IMR-90 (cell line): ENCODE measurements around the gene OR2A25. TPM values are rescaled to one million over a fixed set of nuclear protein-coding genes. Genes with fewer than 3 reads are reported as not detected.

ENCODE experiments used
- ATAC-seq: fragments of 200-7000 bp; cut with Tn5 transposase; 2 replicates; pipeline ENCODE4 v1.9.1; 2020; ENCODE audit warnings: low read depth, mild to moderate bottlenecking, moderate library complexity
- BruUV-seq: library from RNA; stranded (reverse); fragments of 400-500 nt; replicated peaks from 2 replicates; lab custom pipeline; 2021; lab: Mats Ljungman, UMichigan
- CTCF ChIA-PET: fragments of 300-600 bp; formaldehyde crosslinking; extraction: SDS; loops from one replicate; lab custom pipeline; 2021; ENCODE audit warnings: antibody characterized with exemption; lab: Yijun Ruan, JAX
- POLR2A ChIA-PET: fragments of 300-600 bp; sonication (Branson Sonifier 250); formaldehyde crosslinking; loops from one replicate; lab custom pipeline; 2022; ENCODE audit warnings: antibody characterized with exemption; ENCODE audit not compliant: unreplicated experiment; lab: Charles Lee
- DNase-seq: peaks from one replicate; pipeline ENCODE4 v3.0.0; 2013
- H2AFZ ChIP-seq: replicated peaks from 2 replicates; pipeline ENCODE3; 2013; ENCODE audit warnings: low read length, mild to moderate bottlenecking; ENCODE audit not compliant: poor library complexity
- H2AK5ac ChIP-seq: 2 replicates; pipeline ENCODE4 v1.6.1; 2013; ENCODE audit warnings: low read depth, low read length, inconsistent platforms
- H2AK9ac ChIP-seq: replicated peaks from 2 replicates; pipeline ENCODE3; 2013; ENCODE audit warnings: mild to moderate bottlenecking, low read depth, low read length, moderate library complexity; ENCODE audit not compliant: poor library complexity
- H2BK120ac ChIP-seq: 2 replicates; pipeline ENCODE4 v1.6.1; 2013; ENCODE audit warnings: low read depth, low read length, inconsistent platforms
- H2BK15ac ChIP-seq: 3 replicates; pipeline ENCODE4 v1.6.1; 2013; ENCODE audit warnings: low read depth, low read length, inconsistent platforms
- H2BK20ac ChIP-seq: 2 replicates; pipeline ENCODE4 v1.6.1; 2013; ENCODE audit warnings: low read depth, mild to moderate bottlenecking, inconsistent platforms, low read length, moderate library complexity
- H2BK5ac ChIP-seq: 2 replicates; pipeline ENCODE4 v1.6.1; 2013; ENCODE audit warnings: mild to moderate bottlenecking, low read depth, low read length, inconsistent platforms; ENCODE audit not compliant: poor library complexity, severe bottlenecking
- H3K14ac ChIP-seq: replicated peaks from 2 replicates; pipeline ENCODE4 v1.6.1; 2013; ENCODE audit warnings: low read depth, low read length, inconsistent platforms
- H3K18ac ChIP-seq: 2 replicates; pipeline ENCODE4 v1.6.1; 2013; ENCODE audit warnings: low read depth, low read length, control low read depth
- H3K23ac ChIP-seq: 2 replicates; pipeline ENCODE4 v1.6.1; 2013; ENCODE audit warnings: low read depth, low read length, inconsistent platforms
- H3K27ac ChIP-seq: 2 replicates; pipeline ENCODE4 v1.5.1; 2013; ENCODE audit warnings: mild to moderate bottlenecking, control low read depth, low read length; ENCODE audit not compliant: insufficient read depth
- H3K27me3 ChIP-seq: 2 replicates; pipeline ENCODE4 v1.6.1; 2013; ENCODE audit warnings: low read length; ENCODE audit not compliant: control insufficient read depth, insufficient read depth
- H3K36me3 ChIP-seq: 2 replicates; pipeline ENCODE4 v1.6.1; 2013; ENCODE audit warnings: low read length, mixed read lengths; ENCODE audit not compliant: control insufficient read depth, insufficient read depth
- H3K4ac ChIP-seq: 2 replicates; pipeline ENCODE4 v1.6.1; 2013; ENCODE audit warnings: low read depth, low read length, inconsistent platforms
- H3K4me1 ChIP-seq: 2 replicates; pipeline ENCODE4 v1.6.1; 2013; ENCODE audit warnings: low read length, mixed read lengths; ENCODE audit not compliant: control insufficient read depth, insufficient read depth
- H3K4me2 ChIP-seq: 2 replicates; pipeline ENCODE4 v1.6.1; 2013; ENCODE audit warnings: low read depth, mild to moderate bottlenecking, control low read depth, low read length, moderate library complexity
- H3K4me3 ChIP-seq: 2 replicates; pipeline ENCODE4 v1.5.1; 2013; ENCODE audit warnings: low read depth, mild to moderate bottlenecking, control low read depth, low read length, moderate library complexity; ENCODE audit not compliant: insufficient read depth
- H3K56ac ChIP-seq: 2 replicates; pipeline ENCODE4 v1.6.1; 2013; ENCODE audit warnings: low read length, inconsistent platforms; ENCODE audit not compliant: insufficient read depth; ENCODE audit errors: extremely low read depth
- H3K79me1 ChIP-seq, 2 experiments: 2 replicates each; pipeline ENCODE4 v1.6.1; 2013; ENCODE audit warnings: low read length in 2 of 2, inconsistent platforms in 1 of 2, low read depth in 1 of 2
- H3K9ac ChIP-seq: 2 replicates; pipeline ENCODE4 v1.6.1; 2013; ENCODE audit warnings: low read depth, low read length, control low read depth
- H3K9me1 ChIP-seq: 2 replicates; pipeline ENCODE4 v1.6.1; 2013; ENCODE audit warnings: low read length, inconsistent platforms; ENCODE audit not compliant: insufficient read depth
- H3K9me3 ChIP-seq: 2 replicates; pipeline ENCODE4 v1.6.1; 2013; ENCODE audit warnings: low read length; ENCODE audit not compliant: control insufficient read depth, insufficient read depth
- H4K20me1 ChIP-seq: 2 replicates; pipeline ENCODE4 v1.6.1; 2013; ENCODE audit warnings: low read length, inconsistent platforms; ENCODE audit not compliant: insufficient read depth
- H4K5ac ChIP-seq: 2 replicates; pipeline ENCODE4 v1.6.1; 2013; ENCODE audit warnings: mild to moderate bottlenecking, low read depth, low read length, control low read depth
- H4K8ac ChIP-seq, 2 experiments: 2 replicates each; pipeline ENCODE4 v1.6.1; 2013; ENCODE audit warnings: low read depth in 2 of 2, low read length in 2 of 2, control low read depth in 1 of 2, inconsistent platforms in 1 of 2
- H4K91ac ChIP-seq: 2 replicates; pipeline ENCODE4 v1.6.1; 2013; ENCODE audit warnings: low read depth, low read length, inconsistent platforms; ENCODE audit not compliant: insufficient read depth
- BHLHE40 ChIP-seq: fragments of 150-350 bp; IDR thresholded peaks from 2 replicates; pipeline ENCODE4 v1.6.1; 2016; ENCODE audit warnings: mild to moderate bottlenecking, low read depth, low read length
- CEBPB ChIP-seq: IDR thresholded peaks from 2 replicates; pipeline ENCODE4 v1.6.1; 2012; ENCODE audit warnings: low read depth, low read length, improper control_type of control experiment
- CHD1 ChIP-seq: IDR thresholded peaks from 2 replicates; pipeline ENCODE4 v1.6.1; 2012; ENCODE audit warnings: low read depth, low read length, improper control_type of control experiment
- CTCF ChIP-seq: conservative IDR thresholded peaks from 2 replicates; pipeline ENCODE4 v1.5.1; 2012; ENCODE audit warnings: mild to moderate bottlenecking, low read depth, low read length, improper control_type of control experiment
- ELK1 ChIP-seq: fragments of 150-350 bp; IDR thresholded peaks from 2 replicates; pipeline ENCODE4 v1.6.1; 2016; ENCODE audit warnings: low read depth, mild to moderate bottlenecking, low read length, moderate library complexity, borderline replicate concordance
- FOS ChIP-seq: fragments of 150-350 bp; IDR thresholded peaks from 2 replicates; pipeline ENCODE4 v1.6.1; 2016; ENCODE audit warnings: low read depth, low read length
- MAFK ChIP-seq: IDR thresholded peaks from 2 replicates; pipeline ENCODE4 v1.6.1; 2012; ENCODE audit warnings: low read depth, low read length, improper control_type of control experiment
- MAZ ChIP-seq: IDR thresholded peaks from 2 replicates; pipeline ENCODE4 v1.6.1; 2012; ENCODE audit warnings: low read depth, mild to moderate bottlenecking, low read length, improper control_type of control experiment, moderate library complexity, borderline replicate concordance
- MXI1 ChIP-seq: IDR thresholded peaks from 2 replicates; pipeline ENCODE4 v1.6.1; 2012; ENCODE audit warnings: low read depth, mild to moderate bottlenecking, low read length, moderate library complexity, borderline replicate concordance
- NFE2L2 ChIP-seq: fragments of 150-350 bp; IDR thresholded peaks from 2 replicates; pipeline ENCODE4 v1.6.1; 2016; ENCODE audit warnings: low read depth, mild to moderate bottlenecking, low read length
- POLR2A ChIP-seq: IDR thresholded peaks from 2 replicates; pipeline ENCODE4 v1.6.1; 2012; ENCODE audit warnings: mild to moderate bottlenecking, low read depth, low read length
- RAD21 ChIP-seq: IDR thresholded peaks from 2 replicates; pipeline ENCODE4 v1.6.1; 2012; ENCODE audit warnings: low read length, improper control_type of control experiment
- RCOR1 ChIP-seq: IDR thresholded peaks from 2 replicates; pipeline ENCODE4 v1.6.1; 2012; ENCODE audit warnings: mild to moderate bottlenecking, low read length, improper control_type of control experiment; ENCODE audit not compliant: insufficient replicate concordance
- RFX5 ChIP-seq: IDR thresholded peaks from 2 replicates; pipeline ENCODE4 v1.8.0; 2012; ENCODE audit warnings: low read depth, mild to moderate bottlenecking, low read length, moderate library complexity
- SMC3 ChIP-seq: fragments of 150-350 bp; IDR thresholded peaks from 2 replicates; pipeline ENCODE4 v1.6.1; 2016; ENCODE audit warnings: low read depth, mild to moderate bottlenecking, antibody characterized with exemption, low read length, moderate library complexity
- USF2 ChIP-seq: fragments of 150-350 bp; IDR thresholded peaks from 2 replicates; pipeline ENCODE4 v1.6.1; 2017; ENCODE audit warnings: mild to moderate bottlenecking, antibody characterized with exemption, low read length, low read depth
- WGBS, 2 experiments: methylation state at CpG; one replicate each; pipeline versions ENCODE4 v1.1.5 to v1.1.7; 2013; ENCODE audit warnings: missing lambda C conversion rate in 2 of 2; ENCODE audit not compliant: insufficient read length in 1 of 2; ENCODE audit errors: extremely low coverage in 2 of 2; 5-methylcytosine and 5-hydroxymethylcytosine counted together
- dilution Hi-C: fragments of 300-500 bp; cut with HindIII; formaldehyde crosslinking; loops from one replicate; pipeline ENCODE4 v1.14.3; 2018; ENCODE audit warnings: low sequenced_read_pairs; ENCODE audit not compliant: unreplicated experiment
- in situ Hi-C: fragments of 300-500 bp; cut with MboI; formaldehyde crosslinking; loops from 3 replicates; pipeline ENCODE4 v1.14.3; 2019; ENCODE audit warnings: low sequenced_read_pairs, inconsistent platforms, mixed read lengths
- intact Hi-C: fragments of 100-400 bp; cut with micrococcal nuclease; formaldehyde crosslinking; loops from 2 replicates; pipeline ENCODE4 v1.10.0; 2022
- polyA plus RNA-seq, 3 experiments: library from polyadenylated mRNA; depleted of rRNA; stranded (reverse); fragments of >200 nt; gene quantifications; 2 replicates each; pipeline ENCODE4 v1.2.3, GENCODE V29; 2012; ENCODE audit warnings: low replicate concordance in 1 of 3
- total RNA-seq: library from RNA; depleted of rRNA; stranded (reverse); fragments of >200 nt; gene quantifications from 2 replicates; pipeline ENCODE4 v1.2.3, GENCODE V29; 2012

OR2A25 gene
- total and polyA plus RNA-seq, 2 of the 4 experiments (the other 2 are of a cell fraction): not detected

- in situ Hi-C loops: no loop called here
- no peak for TF ChIP-seq MXI1
- TF ChIP-seq RCOR1: no peak
- no peak for TF ChIP-seq RFX5
- no peak for TF ChIP-seq RAD21
- no peak for TF ChIP-seq CHD1
- TF ChIP-seq MAZ: no peak
- no peak for TF ChIP-seq CTCF
- no peak for TF ChIP-seq SMC3
- TF ChIP-seq BHLHE40: no peak
- no peak for TF ChIP-seq CEBPB
- TF ChIP-seq USF2: no peak
- TF ChIP-seq ELK1: no peak
- TF ChIP-seq POLR2A: no peak
- TF ChIP-seq MAFK: no peak
- no peak for TF ChIP-seq FOS
- no peak for TF ChIP-seq NFE2L2
- Histone ChIP-seq H3K9me1 (no peaks in the 10 kb centered on the region), H3K9ac (no peak overlapping the region), H4K20me1 (no peaks in the 10 kb centered on the region), H3K36me3 (no peaks in the 10 kb centered on the region), H2BK120ac (no peak overlapping the region), H4K91ac (no peak overlapping the region), H2AK5ac (no peak overlapping the region), H2BK5ac (no peak overlapping the region), H3K14ac (no peak overlapping the region), H2AFZ (no peak overlapping the region), H4K5ac (no peak overlapping the region), H2AK9ac (no peak overlapping the region), H3K56ac (no peak overlapping the region), H3K23ac (no peak overlapping the region), H3K27me3 (no peaks in the 10 kb centered on the region; the same call in 1 of the 2 replicates), H3K4ac (no peak overlapping the region), H3K79me1 (no peaks in the 10 kb centered on the region), H3K18ac (no peak overlapping the region), H3K4me1 (no peaks in the 10 kb centered on the region), H3K4me3 (no peak overlapping the region), H2BK20ac (no peak overlapping the region), H2BK15ac (no peak overlapping the region), H3K27ac (no peak overlapping the region), H4K8ac (no peak overlapping the region), H3K9me3 (no peaks in the 10 kb centered on the region), H3K4me2 (no peak overlapping the region)
- ChIA-PET POLR2A (no interaction called here), CTCF (no interaction called here)
- ATAC-seq (no peak), DNase-seq (no peak)
- no TSS peak for BruUV-seq
- dilution Hi-C loops: no loop called here
- intact Hi-C loops: loop anchor here (5.0 kb wide), 1 partner anchor 99 kb away; no protein-coding TSS in a partner anchor
- no CpG with 5 or more reads among the region's 3 CpGs for WGBS, 2 experiments
Observed at GRCh38 chr7:144028547-144028946, 41.1 kb upstream of the OR2A25 start.
